LNCaP clone FGC (cell line): ENCODE measurements around the gene DAB2.
A peak's percentile ranks its signal among the peaks of the same experiment; 100 is the strongest.

Source experiments
- DNase-seq: peaks from one replicate; pipeline ENCODE4 v3.0.0-alpha.2; 2011; ENCODE audit warnings: low read depth
- H3K4me3 ChIP-seq: 2 replicates; pipeline ENCODE4 v1.5.1; 2011; ENCODE audit warnings: mild to moderate bottlenecking, low read depth, low read length, control low read depth
- CTCF ChIP-seq: IDR thresholded peaks from 2 replicates; pipeline ENCODE4 v1.5.1; 2012; ENCODE audit warnings: mild to moderate bottlenecking; ENCODE audit not compliant: control insufficient read depth, insufficient read depth; ENCODE audit errors: extremely low read depth

DAB2 gene

GRCh38 chr5:39384271-39384670 is 40.5 kb downstream of the DAB2 start:
- H3K4me3 ChIP-seq = no peak overlapping the region
- no peak for TF ChIP-seq CTCF
- DNase-seq = no peak

- DNase-seq = no peak
- TF ChIP-seq CTCF = no peak
- no peak overlapping the region for H3K4me3 ChIP-seq
These were observed 43.4 kb downstream of the DAB2 start for GRCh38 chr5:39381376-39381775.

GRCh38 chr5:39379693-39380092 is 45.1 kb downstream of the DAB2 start:
- DNase-seq = no peak
- no peak overlapping the region for H3K4me3 ChIP-seq
- TF ChIP-seq CTCF = no peak

- DNase-seq = no peak
- TF ChIP-seq CTCF = no peak
- H3K4me3 ChIP-seq = no peak overlapping the region
These were observed 47.2 kb downstream of the DAB2 start for GRCh38 chr5:39377613-39378012.

- no peak overlapping the region for H3K4me3 ChIP-seq
- DNase-seq = peak; percentile 30
- peak; percentile 89 for TF ChIP-seq CTCF
These were observed 48.5 kb downstream of the DAB2 start for GRCh38 chr5:39376293-39376714.

- H3K4me3 ChIP-seq = no peak overlapping the region
- TF ChIP-seq CTCF = no peak
- DNase-seq = no peak
These were observed 51.0 kb downstream of the DAB2 start for GRCh38 chr5:39373791-39374190.

GRCh38 chr5:39371367-39371635 is 53.5 kb downstream of the DAB2 start:
- H3K4me3 ChIP-seq = no peak overlapping the region
- no peak for TF ChIP-seq CTCF
- DNase-seq = no peak
